ENCODE data around the gene SOX10.
A peak's percentile ranks its signal among the peaks of the same experiment; 100 is the strongest.
"Not testable (repeated sequence)": the region's sequence is repeated elsewhere in the genome, so short reads cannot be mapped to it uniquely, and the experiment has no call there.

SOX10 gene

GRCh38 chr22:37967637-37968451 lies 16.5 kb downstream of the SOX10 start:
- H3K27ac ChIP-seq = no peak overlapping the region; the same call in 1 of the 2 replicates
- ChIA-PET POLR2A (ENCODE audit: low non-redundant PET) (no interaction called here), CTCF (interaction anchor here (0.6 kb wide), 1 partner anchor 151 kb away, joined by 3 read pairs; no protein-coding TSS in a partner anchor)
- no peak for TF ChIP-seq CTCF (conservative IDR thresholded peaks at IDR 0.05; ENCODE audit: low read depth)
- no peak for DNase-seq (ENCODE audit: low spot score)

DNA sequence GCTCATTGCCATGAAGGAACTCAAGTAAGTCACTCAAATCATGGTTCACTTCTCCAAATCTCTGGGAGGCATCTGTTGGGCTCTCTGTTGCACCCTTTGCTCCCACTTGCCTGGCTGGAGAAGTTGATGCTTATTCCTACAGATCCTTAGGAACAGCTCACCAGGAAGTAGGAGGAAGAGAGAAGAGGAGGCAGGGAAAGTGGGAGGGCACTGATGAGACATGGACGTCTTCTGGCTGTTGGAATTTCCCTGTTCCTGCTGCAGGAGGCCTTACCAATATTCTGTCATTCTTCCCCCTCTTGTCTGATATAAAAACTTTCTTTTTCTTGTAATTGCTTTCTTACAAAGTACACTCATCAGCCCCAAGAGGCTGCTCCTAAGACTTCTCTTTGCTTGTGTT lies 17.2 kb downstream of the SOX10 start:
- CTCF ChIA-PET = no interaction called here
- no peak for DNase-seq (ENCODE audit: low spot score)

GRCh38 chr22:37965940-37966664 lies 18.3 kb downstream of the SOX10 start:
- POLR2A ChIA-PET (ENCODE audit: low non-redundant PET) = no interaction called here
- no peak for DNase-seq (ENCODE audit: low spot score)
- H3K27ac ChIP-seq = no peak overlapping the region
- CTCF ChIA-PET = interaction anchor here (2.5 kb wide), 1 partner anchor 148 kb away, joined by 14 read pairs; no protein-coding TSS in a partner anchor
- no peak for TF ChIP-seq CTCF (conservative IDR thresholded peaks at IDR 0.05; ENCODE audit: low read depth)

More for the DNA sequence above, 17.2 kb downstream of the SOX10 start:
- H3K27ac ChIP-seq = no peak overlapping the region
- TF ChIP-seq CTCF (conservative IDR thresholded peaks at IDR 0.05; ENCODE audit: low read depth) = no peak
- POLR2A ChIA-PET (ENCODE audit: low non-redundant PET) = no interaction called here

DNA sequence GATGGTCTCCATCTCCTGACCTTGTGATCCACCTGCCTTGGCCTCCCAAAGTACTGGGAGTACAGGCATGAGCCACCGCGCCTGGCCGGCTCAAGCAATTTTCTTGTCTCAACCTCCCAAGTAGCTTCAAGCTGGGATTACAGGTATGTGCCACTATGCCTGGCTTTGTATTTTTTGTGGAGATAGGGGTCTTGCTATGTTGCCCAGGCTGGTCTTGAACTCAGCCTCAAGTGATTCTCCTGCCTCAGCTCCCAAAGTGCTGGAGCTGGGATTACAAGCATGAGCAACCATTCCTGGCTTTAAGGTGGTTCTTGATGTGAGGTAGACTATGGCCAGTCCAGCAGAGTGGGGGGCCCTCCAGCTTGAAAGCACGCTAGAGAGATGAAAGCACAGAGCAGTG lies 23.3 kb downstream of the SOX10 start:
- no peak overlapping the region for H3K27ac ChIP-seq
- no peak for TF ChIP-seq CTCF (conservative IDR thresholded peaks at IDR 0.05; ENCODE audit: low read depth)
- POLR2A ChIA-PET (ENCODE audit: low non-redundant PET) = no interaction called here
- CTCF ChIA-PET = no interaction called here
- DNase-seq (ENCODE audit: low spot score) = no peak

GRCh38 chr22:37959231-37959825 lies 25.0 kb downstream of the SOX10 start:
- DNase-seq (ENCODE audit: low spot score) = no peak
- POLR2A ChIA-PET (ENCODE audit: low non-redundant PET) = interaction anchor here (0.5 kb wide), 1 partner anchor 222 kb away, joined by 8 read pairs; no protein-coding TSS in a partner anchor
- CTCF ChIA-PET = no interaction called here
- H3K27ac ChIP-seq = no peak overlapping the region
- no peak for TF ChIP-seq CTCF (conservative IDR thresholded peaks at IDR 0.05; ENCODE audit: low read depth)

DNA sequence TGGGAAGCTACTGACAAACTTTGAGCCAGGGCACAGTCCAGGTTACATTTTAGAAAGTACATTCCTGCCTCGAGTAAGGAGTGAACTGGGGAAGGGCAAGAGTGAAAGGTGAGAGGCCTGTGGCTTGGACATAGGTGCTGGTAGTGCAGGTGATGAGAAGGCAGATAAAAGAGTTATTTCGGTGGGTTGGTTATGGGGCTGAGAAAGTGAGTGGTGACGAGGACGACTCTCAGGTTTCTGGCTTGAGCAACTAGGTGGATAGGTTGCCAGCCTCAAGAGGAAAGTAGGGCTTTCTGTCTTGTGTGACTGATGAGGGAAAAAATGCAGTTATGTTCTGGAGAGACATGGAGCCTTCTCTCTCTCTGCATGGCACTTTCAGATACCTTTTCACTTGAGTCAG lies 27.1 kb downstream of the SOX10 start:
- CTCF ChIA-PET = no interaction called here
- TF ChIP-seq CTCF (conservative IDR thresholded peaks at IDR 0.05; ENCODE audit: low read depth) = no peak
- POLR2A ChIA-PET (ENCODE audit: low non-redundant PET) = no interaction called here
- no peak overlapping the region for H3K27ac ChIP-seq
- no peak for DNase-seq (ENCODE audit: low spot score)

DNA sequence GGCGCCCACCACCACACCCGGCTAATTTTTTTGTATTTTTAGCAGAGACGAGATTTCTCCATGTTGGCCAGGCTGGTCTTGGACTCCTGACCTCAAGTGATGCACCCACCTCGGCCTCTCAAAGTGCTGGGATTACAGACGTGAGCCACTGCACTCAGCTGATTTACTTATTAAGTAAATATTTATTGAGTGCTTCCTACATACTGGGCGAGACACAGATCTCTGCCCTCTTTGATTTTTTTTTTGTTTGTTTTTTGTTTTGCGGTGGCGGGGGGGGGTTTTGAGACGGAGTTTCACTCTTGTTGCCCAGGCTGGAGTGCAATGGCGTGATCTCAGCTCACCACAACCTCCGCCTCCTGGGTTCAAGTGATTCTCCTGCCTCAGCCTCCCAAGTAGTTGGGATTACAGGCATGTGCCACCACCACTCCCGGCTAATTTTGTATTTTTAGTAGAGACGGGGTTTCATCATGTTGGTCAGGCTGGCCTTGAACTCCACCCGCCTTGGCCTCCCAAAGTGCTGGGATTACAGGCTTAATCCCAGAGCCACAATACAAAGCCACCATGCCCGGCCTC lies 28.4 kb downstream of the SOX10 start:
- DNase-seq (ENCODE audit: low spot score); POLR2A ChIA-PET (ENCODE audit: low non-redundant PET); CTCF ChIA-PET: not testable (repeated sequence)
- 0 out of 2 replicates have a peak overlapping the region, but pooled peaks have one; percentile 7 for H3K27ac ChIP-seq

Data from RWPE1 (cell line).